Measurements from ENCODE around the gene CCDC40.
"Not testable (repeated sequence)": the region's sequence is repeated elsewhere in the genome, so short reads cannot be mapped to it uniquely, and the experiment has no call there.

Gene CCDC40, protein sequence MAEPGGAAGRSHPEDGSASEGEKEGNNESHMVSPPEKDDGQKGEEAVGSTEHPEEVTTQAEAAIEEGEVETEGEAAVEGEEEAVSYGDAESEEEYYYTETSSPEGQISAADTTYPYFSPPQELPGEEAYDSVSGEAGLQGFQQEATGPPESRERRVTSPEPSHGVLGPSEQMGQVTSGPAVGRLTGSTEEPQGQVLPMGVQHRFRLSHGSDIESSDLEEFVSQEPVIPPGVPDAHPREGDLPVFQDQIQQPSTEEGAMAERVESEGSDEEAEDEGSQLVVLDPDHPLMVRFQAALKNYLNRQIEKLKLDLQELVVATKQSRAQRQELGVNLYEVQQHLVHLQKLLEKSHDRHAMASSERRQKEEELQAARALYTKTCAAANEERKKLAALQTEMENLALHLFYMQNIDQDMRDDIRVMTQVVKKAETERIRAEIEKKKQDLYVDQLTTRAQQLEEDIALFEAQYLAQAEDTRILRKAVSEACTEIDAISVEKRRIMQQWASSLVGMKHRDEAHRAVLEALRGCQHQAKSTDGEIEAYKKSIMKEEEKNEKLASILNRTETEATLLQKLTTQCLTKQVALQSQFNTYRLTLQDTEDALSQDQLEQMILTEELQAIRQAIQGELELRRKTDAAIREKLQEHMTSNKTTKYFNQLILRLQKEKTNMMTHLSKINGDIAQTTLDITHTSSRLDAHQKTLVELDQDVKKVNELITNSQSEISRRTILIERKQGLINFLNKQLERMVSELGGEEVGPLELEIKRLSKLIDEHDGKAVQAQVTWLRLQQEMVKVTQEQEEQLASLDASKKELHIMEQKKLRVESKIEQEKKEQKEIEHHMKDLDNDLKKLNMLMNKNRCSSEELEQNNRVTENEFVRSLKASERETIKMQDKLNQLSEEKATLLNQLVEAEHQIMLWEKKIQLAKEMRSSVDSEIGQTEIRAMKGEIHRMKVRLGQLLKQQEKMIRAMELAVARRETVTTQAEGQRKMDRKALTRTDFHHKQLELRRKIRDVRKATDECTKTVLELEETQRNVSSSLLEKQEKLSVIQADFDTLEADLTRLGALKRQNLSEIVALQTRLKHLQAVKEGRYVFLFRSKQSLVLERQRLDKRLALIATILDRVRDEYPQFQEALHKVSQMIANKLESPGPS

DNA sequence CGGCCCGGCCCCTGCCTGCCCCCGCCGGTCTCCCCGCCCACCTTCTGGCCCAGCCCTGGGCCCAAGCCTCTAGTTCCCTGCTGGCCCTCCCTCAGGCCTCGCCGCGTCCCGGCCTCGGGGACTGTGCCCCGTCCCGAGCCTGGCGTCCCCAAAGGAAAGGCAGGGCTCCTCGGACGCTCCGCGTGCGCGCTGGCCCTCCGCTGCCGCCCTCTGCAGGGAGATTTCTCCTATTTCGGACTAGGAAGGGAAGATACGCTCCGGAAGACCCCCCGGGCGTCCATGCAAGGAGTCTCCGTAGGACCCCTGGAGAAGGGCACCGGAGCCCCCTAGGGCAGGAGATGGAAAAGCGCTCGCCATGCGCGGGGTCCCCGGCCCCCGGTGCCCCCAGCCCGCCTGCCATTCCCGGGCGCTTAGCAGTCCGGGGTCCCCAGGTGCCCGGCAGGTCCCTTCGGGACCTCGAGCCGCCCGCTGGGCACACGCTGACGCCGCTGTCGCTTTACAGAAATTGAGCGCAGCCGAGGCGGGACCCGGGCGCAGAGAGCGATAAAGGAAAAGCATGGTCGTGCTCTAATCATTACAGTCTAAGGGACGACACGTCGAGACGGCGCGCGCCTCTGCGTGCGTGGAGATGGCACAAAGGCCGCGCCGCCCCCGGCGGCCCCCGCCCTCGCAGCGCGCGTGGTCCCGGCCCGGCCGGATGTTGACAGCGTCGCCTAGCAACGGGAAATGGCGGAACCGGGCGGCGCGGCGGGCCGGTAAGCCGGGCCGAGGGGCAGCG, at the start of gene CCDC40:
CCDC40 (plus strand) TSS at position 706 of the 778 bp plus-strand sequence; CDS start at position 727, 21 bp downstream.
- peak; percentile 92 for DNase-seq (ENCODE audit: low spot score)

DNA sequence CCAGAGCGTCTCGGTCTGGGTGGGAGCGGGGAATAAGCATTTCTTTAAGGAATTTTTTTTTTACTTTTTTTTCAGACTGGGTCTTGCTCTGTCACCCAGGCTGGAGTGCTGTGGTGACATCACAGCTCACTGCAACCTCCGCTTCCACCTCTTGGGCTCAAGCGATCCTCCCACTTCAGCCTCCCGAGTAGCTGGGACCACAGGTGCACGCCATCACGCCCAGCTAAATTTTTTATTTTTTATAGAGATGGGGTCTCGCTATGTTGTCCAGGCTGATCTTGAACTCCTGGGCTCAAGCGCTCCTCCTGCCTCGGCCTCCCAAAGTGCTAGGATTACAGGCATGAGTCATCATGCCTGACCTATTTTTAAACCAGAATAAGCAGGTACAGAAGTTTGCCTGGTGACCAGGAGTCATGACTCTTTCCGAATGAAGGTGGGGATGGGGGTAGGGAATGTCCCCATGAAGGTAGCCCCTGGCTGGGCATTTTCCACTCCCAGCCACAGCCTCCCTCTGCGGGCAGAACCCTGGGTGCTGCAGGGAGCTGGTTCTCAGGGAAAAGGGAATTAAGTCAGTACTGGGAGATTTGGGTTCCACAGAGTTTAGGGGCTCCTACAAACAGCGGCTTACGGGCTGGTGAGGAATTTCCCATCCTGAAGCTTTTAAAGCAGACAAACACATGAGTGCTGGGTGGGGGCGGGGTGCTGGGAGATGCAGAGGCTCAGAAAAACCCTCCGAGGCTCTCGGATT, 49.1 kb upstream of the CCDC40 start:
- no peak for DNase-seq (ENCODE audit: low spot score)

DNA sequence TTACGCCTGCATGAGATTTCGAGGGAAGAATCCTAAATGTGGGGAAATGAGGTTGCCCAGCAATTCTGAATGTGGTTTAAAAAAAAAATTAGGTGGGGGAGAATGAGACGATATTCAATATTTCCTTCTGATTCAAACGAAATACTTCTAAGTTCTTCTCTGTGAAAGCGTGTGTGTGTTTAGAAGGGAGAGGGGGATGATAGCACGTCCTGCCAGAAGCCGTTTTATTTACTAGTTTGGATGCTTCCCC, 48.6 kb upstream of the CCDC40 start:
- DNase-seq (ENCODE audit: low spot score), result no peak

DNA sequence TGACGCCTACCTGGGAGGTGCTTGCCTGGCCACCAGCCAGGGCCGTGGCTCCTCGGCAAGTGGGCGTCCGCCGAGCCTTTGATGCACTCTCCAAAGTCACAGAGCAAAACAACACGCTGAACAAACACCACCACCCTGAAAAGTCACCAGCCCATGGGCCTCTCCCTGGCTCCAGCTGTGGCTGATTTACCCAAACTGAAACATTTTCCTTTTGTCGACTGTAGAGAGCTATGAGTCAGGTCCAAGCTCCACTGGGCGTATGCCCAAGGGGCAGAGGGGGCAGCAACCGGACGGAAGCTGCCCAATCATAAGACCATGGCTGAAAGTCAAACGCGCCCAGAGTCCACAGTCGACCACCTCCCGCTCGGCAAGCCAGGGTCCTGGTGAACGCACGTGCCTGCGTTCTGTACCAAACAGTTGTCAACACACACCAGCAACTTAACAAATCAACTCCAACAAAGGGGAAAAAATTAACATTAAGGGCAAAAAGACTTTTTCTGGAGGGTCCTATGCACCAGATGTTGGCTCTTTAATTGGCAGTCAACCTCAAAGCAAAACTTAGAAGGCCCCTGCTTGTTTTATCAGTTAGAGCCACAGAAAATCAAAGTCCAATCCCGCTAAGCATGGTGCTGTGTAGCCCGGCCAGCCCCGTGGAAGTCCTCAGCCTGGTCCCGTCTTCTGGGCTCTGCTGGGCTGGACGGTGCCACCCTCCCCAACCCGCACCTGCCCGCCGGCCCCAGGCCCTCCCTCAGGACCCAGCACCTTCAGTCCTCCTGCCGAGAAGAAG, 48.1 kb upstream of the CCDC40 start:
- peak; percentile 60 for DNase-seq (ENCODE audit: low spot score)

DNA sequence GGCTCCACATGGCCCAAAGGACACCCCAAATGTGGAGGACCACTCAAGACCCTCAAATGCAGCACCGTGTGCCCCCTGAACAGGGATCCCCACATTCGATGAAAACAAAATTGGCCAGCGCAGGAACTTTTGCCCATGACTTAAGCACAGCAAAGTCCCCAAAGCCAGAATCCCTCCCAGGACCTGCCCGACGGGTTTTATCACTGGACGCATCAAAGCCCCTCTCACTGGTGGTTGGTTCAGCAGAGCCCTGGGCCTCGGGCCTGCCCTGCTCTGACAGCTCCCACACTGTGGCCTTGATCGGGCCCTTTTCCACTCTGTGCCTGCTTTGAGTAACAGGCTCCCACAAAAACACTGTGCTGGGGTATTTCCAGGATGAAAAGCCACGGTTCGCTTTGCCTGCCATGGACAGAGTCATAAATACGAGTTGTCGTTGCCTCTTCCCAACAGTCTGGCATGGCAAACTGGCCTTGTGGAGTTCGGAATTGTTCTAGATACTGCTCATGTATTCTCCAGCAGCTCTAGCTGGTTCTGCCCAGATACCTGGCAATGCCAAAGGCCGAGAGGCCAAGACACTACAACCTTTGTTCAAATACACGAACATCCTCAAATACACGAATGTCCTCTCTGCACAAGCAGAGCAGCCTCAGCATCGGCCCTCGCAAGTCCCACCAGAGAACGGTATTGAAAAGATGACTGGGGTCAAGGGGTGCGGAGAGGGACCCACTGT, 47.2 kb upstream of the CCDC40 start:
- DNase-seq (ENCODE audit: low spot score), result no peak

DNA sequence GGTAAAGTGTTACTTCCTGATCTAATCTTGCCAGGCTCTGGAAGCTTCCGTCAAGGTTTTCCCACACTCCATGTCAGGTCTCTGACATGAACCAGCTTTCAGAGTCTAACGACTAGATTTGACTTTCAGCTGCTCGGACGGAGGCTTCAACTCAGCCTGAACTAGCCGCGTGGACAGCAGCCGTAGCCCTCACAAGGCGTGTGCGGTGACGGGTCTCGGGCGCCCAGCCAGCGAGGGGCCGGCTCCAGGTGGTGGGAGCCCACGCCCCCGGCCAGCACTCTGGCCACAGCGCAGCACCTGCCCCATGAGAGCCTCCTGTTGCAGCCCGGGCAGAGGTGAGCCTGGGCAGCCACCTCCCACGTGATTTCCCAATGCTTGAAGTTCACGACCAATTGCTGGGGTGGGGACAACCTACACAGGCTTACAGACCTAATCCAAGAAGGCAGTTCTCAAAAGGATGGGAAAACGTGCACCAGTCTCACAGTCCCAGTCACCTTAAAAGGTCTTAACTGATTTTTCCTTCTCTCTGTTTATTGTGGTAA, 46.3 kb upstream of the CCDC40 start:
- no peak for DNase-seq (ENCODE audit: low spot score)

DNA sequence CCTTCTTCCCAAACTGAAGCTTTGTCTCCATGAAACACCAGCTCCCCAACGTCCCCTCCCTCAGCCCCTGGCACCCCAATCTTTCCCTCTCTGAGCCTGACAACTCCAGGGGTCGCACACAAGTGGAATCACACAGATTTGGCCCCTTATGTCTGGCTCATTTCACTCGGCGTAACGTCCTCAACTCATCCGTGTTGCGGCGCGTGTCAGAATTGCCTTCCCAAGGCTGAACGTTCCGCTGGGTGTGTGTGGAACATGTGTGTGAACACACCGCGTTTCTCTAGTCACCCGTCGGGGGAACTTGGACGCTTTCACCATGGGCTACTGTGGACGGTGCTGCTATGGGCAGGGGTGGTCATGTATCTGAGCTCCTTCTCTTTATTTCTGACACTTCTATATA, 45.7 kb upstream of the CCDC40 start:
- DNase-seq (ENCODE audit: low spot score), result no peak

DNA sequence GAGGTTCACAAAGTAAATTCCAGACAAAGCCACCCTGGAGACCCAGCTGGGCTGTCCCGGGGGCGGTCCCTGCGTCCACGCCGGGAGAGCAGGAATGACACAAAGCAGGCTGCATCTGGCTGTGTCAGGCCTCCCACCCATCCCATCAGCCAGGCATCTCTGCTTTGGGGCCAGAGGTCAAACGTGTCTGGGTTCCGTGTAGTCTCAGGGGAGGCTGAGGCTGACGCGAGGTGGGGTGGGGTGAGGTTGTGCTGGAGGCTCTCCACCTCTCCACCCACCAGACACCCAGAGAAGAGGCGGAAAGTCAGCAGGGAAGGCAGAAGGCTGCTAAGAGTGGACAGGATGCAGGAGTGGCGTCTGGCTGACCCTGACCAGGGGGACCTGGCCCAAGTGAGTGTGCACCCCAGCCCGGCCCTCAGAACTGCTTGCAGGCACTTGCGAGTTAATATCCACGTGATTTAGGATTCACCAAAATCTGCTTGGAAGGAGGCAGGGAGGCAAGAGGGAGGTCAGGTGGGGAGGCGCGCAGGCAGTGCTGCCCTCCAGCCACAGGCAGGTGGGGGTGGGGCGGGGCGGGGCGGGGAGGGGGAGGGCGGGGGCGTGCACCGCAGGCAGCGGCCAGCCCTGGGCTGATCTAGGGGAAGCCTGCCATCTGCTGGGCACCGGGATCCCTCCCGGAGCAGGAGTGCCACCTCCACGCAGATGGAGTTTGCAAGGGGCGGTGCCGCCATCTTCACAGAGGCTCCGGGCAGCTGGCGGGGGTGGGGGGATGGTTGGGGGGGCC, 45.1 kb upstream of the CCDC40 start:
- peak; percentile 95 for DNase-seq (ENCODE audit: low spot score)

DNA sequence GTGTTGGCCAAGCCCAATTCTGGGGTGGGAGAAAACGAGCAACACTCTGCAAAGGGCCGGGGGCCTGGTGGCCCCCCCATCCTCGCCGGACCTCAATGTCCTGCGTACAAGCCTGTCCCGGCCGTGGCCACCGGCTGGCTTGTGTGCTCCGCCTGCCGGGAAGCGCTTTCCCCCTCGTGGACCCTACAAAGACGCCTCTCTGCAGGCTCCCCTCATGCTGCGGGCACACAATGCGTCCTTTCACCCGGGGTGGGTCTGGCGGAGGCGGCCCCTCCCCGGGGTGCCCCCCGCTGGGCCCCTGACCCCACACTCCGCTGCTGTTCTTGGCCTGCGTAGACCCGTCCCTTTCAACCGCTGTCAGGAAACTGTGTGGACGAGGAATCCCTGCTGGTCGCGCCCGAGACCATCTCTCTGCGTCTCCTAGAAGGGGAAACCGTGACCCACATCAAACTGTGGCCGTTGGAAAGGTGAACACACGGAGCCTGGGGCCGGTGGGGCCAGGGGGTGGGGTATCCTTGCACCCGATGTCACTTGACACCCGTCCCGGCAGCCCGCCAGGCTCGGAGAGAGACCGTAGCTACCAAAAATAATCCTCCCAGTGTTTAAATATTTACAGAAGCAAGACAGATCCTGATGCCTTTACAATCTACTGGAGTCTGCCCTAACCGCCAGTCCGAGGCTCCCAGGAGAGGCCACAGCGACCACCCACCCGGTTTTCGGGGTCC, 44.4 kb upstream of the CCDC40 start:
- DNase-seq (ENCODE audit: low spot score), result peak; percentile 65

DNA sequence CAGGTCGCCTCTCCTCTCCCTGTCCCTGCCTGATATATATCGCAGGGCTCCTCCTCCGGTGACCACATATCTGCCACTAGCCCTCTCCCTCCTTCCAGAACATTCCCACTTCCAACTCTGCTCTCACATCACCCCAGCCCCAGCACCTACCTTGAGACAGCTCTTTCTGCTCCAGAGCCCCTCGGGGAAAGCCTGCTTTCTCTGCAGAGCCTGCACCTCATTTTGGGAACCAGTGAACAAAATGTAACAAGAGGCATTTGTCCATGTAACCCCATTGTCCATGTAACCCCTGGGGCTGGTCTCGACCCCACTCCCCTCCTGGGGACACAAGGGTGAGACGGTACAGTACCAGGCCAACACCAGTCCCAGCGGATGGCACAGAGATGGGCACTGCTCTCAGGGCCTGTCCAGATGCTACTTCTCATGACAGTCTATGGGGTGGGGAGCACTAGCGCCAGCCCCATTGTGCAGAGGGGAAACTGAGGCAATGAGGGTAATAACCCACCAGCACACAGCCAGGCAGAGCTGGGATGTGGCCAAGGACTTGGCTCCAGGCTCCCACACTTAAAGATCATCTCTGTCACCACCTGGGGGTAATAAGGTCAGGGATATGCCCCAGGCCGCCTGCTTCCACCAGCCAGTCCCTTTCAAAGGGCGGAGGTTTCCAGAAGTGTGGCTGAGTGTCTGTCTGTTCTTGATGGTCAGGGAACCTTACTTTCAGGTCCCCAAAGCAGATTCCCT, 43.6 kb upstream of the CCDC40 start:
- no peak for DNase-seq (ENCODE audit: low spot score)

DNA sequence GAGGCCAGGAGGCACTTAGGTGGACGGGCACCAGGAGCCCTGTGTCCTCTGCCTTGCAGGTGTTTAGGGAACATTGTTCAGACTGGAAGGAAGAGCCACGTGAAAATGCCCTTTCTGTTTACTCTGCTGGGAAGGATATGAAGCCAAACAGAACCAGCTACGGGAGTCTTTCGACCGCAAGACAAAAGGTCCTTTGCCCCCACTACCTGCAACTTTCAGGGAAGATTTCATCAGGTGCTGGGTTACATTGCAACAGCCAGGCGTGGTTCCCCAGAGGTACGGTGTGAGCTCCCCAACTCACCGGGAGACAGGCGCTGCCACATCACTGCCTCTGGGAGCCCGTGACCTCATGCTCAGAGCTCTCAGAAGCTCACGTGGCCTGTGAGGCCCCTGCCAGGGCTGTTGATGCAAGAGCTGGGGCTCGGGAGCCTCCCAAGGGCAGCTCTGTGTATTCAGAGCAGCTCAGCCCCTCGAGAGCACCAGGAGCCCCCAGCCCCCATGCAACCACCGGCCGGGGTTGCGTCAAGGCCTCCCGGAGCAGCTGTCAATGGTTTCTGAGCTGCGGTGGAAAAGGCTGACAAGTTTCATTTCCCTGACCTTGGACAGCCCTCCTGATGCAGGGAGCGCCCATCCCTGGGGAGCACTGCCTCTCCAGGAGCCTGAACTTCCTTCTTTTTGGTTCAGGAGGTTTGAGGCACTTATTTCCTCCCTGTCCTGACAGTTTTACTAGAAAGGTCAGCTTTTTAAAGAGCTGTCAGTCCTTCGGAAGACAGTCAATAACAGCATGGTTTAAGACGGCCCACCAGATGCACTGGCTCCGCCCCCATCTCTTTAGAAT, 42.8 kb upstream of the CCDC40 start:
- DNase-seq (ENCODE audit: low spot score), result peak; percentile 97

DNA sequence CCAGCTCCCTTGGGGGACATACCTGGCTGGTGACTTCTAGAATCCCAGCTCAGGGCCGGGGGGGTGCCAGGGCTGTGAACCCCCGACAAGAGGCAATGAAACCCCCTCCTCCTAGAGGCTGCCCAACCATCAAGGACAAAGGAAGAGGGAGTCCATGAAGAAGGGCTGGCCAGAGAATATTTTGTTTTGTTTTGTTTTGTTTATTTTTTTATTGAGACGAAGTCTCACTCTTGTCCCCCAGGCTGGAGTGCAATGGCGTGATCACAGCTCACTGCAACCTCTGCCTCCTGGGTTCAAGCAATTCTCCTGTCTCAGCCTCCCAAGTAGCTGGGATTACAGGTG, 42.2 kb upstream of the CCDC40 start:
- not testable (repeated sequence) for DNase-seq (ENCODE audit: low spot score)

DNA sequence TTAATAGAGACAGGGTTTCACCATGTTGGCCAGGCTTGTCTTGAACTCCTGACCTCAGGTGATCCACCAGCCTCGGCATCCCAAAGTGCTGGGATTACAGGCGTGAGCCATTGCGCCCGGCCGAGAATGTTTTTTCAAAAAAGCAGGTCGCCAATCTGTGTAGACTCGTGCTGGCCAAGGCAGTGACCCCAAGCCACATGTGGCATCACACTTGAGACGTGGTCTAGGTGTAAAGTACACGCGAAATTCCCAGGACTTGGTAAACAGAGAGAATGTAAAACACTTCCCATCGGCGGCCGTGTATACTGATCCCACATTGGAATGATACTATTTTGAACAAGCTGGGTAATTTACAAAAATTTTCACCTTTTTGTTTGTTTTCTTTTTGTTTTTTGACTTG, 41.8 kb upstream of the CCDC40 start:
- DNase-seq (ENCODE audit: low spot score), result no peak

DNA sequence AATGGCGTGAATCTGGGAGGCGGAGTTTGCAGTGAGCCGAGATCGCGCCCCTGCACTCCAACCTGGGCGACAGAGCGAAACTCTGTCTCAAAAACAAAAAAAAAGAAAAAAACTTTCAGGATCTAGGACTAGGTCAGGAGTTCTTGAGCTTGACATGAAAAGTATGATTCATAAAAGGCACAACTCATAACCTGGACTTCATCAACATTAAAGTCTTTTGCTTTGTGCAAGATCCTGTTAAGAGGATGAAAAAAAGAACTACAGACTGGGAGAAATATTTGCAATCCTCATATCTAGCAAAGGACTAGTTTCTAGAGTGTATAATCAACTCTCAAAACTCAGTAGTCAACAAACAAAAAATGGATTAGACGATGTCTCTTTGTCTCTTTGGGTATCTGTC, 40.7 kb upstream of the CCDC40 start:
- DNase-seq (ENCODE audit: low spot score), result no peak

DNA sequence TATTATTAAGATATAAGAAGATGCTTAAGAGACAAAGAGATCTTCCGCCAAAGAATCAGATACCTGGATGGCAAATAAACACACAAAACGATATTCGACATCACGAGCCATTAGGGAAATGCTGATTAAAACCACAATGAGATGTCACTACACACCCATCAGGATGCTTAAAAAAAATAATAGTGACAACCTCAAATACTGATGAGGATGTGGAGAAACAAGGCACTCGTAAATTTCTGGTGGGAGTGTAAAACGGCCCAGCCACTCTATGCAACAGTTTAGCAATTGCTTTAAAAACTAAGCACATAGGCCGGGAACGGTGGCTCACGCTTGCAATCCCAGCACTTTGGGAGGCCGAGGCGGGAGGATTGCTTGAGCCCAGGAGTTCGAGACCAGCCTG, 40.2 kb upstream of the CCDC40 start:
- DNase-seq (ENCODE audit: low spot score), result no peak

DNA sequence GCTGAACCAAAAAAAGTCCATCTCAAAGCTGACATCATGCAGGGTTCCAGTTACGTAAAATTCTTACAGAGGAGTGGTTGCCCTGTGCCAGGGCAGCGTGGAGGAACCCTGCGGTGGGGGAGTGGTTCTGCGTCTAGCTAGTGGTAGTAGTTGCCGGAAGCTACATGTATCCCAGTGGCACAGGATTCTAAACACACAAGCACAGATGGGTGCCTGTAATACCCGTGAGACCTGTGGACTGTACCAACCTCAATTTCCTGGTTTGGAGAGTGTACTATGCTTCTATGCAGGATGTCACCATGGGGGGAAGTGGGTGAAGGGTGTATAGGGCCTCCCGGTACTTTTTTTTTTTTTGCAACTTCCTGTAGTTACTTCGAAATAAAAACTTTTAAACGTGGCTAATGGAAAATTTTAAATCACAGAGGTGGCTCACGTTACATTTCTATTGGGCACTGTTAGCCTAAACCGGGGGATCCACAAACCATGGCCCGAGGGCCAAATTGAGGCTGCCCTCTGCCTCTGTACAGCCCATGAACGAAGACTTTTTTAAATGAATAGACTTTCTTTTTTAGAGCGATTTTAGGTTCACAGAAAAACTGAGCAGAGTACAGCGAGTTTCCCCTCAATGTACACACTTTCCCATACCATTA, 39.3 kb upstream of the CCDC40 start:
- no peak for DNase-seq (ENCODE audit: low spot score)
